Glomerular visceral epithelial cell (primary cell): ENCODE measurements around the gene LTBP2.

Source experiments
- DNase-seq: peaks from one replicate; pipeline ENCODE4 v3.0.0-alpha.2; 2016; ENCODE audit errors: extremely low spot score

LTBP2 gene

DNA sequence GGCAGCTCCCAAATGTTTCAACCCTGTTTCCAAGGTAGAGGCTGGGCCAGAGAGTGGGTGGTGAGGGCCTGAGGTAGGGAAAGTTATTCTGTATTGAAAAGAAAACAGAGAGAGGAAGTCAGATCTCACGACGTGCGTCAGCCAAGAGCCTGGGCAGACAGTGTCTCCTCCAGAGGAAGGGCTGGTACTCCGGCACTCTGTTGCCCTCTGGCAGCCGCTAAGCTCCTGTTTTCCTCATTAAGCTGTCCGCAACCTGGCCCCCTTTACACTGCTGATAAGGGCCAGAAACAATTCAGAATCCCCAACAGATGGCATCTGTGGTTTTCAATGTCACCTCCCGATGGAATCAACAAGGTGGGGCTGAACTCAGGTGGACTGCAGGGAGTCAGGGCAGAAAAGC lies 26.0 kb upstream of the LTBP2 start:
- no peak for DNase-seq

GRCh38 chr14:74637178-74637550 lies 25.1 kb upstream of the LTBP2 start:
- DNase-seq: no peak

DNA sequence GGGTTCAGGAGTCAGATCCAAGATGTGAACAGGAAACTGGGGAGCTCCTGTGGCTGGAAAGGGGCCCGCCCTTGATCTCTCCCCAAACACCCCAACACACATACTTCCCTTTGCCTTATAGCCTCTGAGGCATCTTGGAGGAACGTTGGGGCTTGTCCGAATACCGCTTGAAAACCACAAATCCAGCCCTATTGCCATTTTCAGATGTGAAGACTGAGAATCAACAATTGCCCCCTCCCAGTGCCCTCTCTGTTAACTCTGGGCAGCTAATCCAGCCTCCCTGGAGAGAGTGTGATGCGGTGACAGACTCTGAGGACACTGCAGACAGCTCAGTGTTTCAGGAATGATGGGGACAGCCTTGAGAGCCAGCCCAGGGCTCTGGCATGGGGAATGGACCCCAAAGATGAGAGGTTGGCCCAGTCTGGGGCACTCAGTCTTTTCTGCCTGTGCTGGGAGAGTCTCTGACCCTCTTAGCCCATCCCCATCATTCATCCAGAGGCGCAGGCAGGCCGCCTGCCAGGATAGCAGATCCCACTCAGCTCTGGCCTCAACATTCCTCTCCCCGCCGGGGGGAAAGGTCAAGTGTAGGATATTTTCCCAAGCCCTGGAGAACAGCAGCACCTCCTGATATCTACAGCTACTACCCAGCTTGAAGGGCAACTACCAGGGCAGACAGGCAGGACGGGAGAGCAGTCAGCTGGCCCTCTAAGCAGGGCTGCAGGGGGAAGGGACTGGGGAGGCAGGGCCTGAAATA lies 24.6 kb upstream of the LTBP2 start:
- DNase-seq: no peak

GRCh38 chr14:74635847-74636246 lies 23.8 kb upstream of the LTBP2 start:
- DNase-seq: no peak

- DNase-seq: no peak
Observed at GRCh38 chr14:74634964-74635363, 22.9 kb upstream of the LTBP2 start.

- DNase-seq: no peak
Observed at GRCh38 chr14:74634481-74634880, 22.4 kb upstream of the LTBP2 start.

- DNase-seq: no peak
Observed at GRCh38 chr14:74630881-74631690, 19.0 kb upstream of the LTBP2 start.

GRCh38 chr14:74628418-74628817 lies 16.4 kb upstream of the LTBP2 start:
- no peak for DNase-seq

DNA sequence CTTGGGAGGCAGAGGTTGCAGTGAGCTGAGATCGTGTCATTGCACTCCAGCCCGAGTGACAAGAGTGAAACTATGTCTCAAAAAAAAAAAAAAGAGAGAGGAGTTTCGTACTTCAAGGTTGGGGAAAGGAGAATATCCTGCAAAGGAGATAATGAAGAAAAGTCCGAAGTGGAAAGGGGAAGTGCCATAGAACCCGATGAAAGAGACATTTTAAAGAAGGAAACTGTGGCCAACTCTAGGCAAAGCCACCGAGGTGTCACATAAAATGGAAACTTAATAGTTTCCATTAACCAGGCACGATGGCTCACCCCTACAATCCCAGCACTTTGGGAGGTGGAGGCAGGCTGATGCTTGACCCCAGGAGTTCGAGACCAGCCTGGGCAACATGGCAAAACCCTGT lies 15.0 kb upstream of the LTBP2 start:
- no peak for DNase-seq

DNA sequence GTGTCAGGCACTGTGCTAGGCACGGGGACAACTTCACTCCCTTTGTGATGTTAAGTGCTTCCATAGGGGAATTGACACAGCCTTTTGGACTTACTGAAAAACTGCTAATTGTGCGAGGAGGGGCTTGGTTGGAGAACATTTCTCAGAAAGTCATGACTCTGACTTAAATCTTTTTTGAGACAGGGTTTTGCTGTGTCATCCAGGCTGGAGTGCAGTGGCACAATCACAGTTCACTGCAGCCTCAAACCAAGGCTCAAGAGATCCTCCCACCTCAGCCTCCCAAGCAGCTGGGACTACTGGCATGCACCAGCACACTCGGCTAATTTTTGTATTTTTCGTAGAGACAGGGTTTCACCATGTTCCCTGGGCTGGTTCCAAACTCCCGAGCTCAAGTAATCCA lies 10.2 kb upstream of the LTBP2 start:
- no peak for DNase-seq

DNA sequence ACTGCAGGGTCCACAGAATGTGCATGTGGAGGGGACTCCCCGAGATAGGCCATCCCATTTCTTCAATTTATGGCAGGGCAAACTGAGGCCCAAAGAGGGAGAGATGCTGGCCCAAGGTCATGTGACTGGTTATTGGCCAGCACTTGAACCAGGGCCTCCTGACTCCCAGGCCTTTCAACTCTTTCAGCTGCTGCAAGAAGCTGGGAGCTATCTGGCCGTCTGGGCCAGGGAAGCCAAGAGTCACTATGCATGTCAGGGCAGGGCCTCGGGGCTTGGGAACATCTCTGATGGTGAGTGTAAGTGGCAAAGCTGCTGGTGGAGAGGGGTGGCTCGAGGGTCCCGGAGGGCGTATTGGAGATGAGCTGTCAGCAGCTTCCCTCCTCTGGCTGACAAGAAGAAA lies 9.5 kb upstream of the LTBP2 start:
- no peak for DNase-seq

- no peak for DNase-seq
Observed at GRCh38 chr14:74620923-74621322, 8.9 kb upstream of the LTBP2 start.

DNA sequence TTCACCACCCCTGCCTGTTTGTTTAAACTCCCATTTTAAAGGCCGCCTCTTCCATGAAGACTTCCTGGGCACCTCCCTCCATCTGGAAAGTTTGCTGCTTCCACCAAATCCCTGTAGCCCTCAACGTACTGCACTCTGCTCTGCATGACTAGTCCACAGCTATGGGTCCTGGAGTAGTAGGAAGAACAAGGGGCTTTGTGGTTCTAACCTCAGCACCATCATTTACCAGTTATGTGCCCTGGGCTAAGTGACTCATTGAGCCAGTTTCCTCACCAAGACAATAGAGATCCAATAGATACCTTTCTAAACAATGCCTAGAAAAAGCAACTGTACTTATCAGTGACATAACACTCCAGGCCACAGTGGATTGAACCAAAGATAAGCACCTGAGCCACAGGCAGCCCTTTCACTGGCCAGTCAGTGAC lies 8.5 kb upstream of the LTBP2 start:
- peak; percentile 98 for DNase-seq

GRCh38 chr14:74619672-74620131 lies 7.7 kb upstream of the LTBP2 start:
- peak; percentile 100 for DNase-seq

- peak; percentile 89 for DNase-seq
Observed at GRCh38 chr14:74618078-74618952, 6.3 kb upstream of the LTBP2 start.

DNA sequence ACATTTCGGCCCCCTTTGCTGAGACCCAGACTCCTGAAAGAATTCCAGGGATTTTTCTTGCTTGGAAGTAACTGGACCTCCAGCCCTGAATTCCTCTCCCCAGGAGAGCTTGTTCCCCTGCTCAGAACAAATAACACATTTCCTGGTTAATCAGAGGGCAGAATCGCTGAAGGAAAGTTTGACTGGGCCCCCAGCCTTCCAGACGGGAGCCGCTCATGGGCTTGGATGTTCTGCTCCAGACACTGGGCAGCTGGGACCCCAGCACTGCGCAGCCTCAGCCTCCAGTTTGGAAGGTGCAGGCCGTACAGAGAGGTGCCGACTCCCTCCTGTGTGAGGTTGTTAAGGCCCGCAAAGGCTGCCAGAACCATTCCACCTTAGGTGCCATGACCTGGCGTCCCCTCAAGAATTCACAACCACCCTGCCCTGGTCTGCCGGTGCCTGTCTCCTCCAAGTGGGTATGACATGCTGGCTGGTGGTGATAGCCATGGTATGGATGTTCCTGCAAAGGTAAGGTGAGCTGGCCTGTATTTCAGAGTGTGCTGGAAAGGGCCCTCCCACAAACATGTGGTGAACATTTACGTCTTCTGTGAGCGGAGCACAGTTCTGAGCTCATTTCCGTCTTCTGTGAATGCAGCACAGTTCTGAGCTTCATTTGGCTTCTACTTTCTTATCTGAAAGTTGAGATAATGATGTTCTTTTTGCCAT lies 5.1 kb upstream of the LTBP2 start:
- peak; percentile 58 for DNase-seq

- peak; percentile 88 for DNase-seq
Observed at GRCh38 chr14:74616507-74616906, 4.5 kb upstream of the LTBP2 start.

- DNase-seq: no peak
Observed at GRCh38 chr14:74615735-74616134, 3.7 kb upstream of the LTBP2 start.

DNA sequence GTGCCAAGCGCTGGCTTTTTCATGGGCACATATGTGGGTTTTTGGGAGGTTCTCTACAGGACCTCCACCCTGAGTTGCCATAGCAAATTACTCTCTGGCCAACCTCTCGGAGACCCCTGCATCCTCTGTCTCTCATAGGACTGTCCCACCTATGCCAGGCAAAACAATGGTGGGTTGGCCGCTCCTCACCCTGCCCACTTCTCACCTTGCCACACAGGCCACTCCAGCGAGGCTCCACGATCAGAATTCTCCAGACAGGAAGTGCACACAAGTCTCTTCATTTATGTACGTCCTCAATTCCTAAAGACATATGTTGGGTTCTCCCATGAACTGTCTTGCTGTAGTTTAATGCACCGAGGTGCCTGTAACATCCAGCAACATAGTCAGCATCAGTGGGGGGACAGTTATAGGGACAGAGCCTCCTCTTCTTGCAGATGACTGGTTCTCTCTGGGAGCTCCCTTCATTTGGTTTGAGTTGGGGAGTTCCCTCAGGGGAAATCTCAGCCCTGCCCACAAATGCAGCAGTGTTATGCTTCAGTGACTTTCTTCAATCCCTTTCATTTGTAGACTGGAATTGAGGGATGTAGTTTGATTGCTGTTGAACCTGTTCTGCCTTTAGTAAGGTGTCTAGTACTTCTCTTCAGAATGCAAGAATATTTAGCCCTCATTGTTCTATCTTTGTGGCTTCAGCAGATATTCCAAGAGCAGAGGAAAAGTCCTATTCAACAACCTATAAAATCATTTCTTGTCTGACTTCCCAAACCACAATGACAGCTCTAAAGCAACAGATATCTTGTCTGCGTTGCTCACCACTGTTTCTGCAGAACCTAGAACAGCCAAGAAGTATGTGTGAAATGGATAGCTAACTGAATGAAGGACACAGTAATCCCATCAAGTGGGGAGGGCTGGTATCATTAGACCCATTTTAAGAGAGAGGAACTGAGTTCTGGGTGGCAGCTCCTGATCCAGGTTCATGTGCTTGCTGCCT lies 2.8 kb upstream of the LTBP2 start:
- DNase-seq: peak; percentile 62

DNA sequence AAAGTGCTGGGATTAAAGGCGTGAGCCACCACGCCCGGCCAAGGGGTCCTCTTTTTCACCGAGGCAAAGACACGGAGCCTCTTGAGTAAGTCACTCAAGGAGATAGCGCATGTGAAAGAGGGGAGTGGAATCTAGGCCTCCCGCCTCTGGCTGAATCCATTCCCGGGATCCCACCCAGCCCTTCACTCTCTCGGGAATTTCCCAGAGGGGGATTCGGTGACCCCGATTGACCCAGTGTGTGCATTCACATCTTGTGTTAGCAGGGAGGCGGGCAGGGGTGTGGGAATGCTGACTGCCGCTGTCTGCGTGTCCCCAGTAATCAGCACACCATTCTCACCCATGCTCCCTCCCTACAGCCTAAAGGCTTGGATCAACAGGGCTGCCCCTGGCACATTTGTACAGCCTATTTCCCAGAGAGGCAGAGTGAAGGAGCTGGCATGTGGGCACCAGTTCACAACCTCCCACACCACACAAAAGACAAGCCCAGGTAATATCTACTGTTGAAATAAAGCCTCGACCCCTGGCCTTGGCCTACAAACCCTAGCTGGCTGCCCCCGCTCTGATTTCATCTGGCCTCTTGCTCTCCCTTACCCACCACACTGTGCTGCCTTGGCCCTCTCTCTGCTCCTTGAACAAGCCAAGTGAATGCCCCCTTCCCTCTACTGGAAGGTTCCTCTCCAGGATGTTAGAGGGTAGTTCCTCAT lies 1.3 kb upstream of the LTBP2 start:
- DNase-seq: peak; percentile 41
